Heart right ventricle (tissue), 16 donors: ENCODE measurements around the gene ZNF428. TPM values are rescaled to one million over a fixed set of nuclear protein-coding genes. Genes with fewer than 3 reads are reported as not detected.

Experiments
- ATAC-seq, 8 donors: fragments of 200-7000 bp; cut with Tn5 transposase; one replicate each; pipeline ENCODE4 v1.9.1; 2020; ENCODE audit warnings: mild to moderate bottlenecking in 8 of 8, moderate library complexity in 8 of 8, moderate number of reproducible peaks in 1 of 8
- DNase-seq, 2 donors: peaks; one replicate each; pipeline ENCODE4 v3.0.0-alpha.2; 2020
- H3K27ac ChIP-seq, 10 donors: fragments of 200-600 bp; sonication (generic) in 2 of 10; one replicate each; pipeline versions ENCODE4 v1.5.0 to v1.8.0; 2020 to 2022; ENCODE audit warnings: mild to moderate bottlenecking in 3 of 10
- H3K27me3 ChIP-seq, 7 donors: fragments of 200-600 bp; one replicate each; pipeline ENCODE4 v1.8.0; 2021 to 2022; ENCODE audit warnings: mild to moderate bottlenecking in 2 of 7
- H3K36me3 ChIP-seq, 9 donors: fragments of 200-600 bp; sonication (generic) in 1 of 9; one replicate each; pipeline versions ENCODE4 v1.5.0 to v1.8.0; 2020 to 2022; ENCODE audit warnings: mild to moderate bottlenecking in 2 of 9
- H3K4me1 ChIP-seq, 9 donors: fragments of 200-600 bp; sonication (generic) in 1 of 9; one replicate each; pipeline versions ENCODE4 v1.5.0 to v1.8.0; 2020 to 2022; ENCODE audit warnings: mild to moderate bottlenecking in 4 of 9
- H3K4me3 ChIP-seq, 10 donors: fragments of 200-600 bp; sonication (generic) in 2 of 10; one replicate each; pipeline versions ENCODE4 v1.5.0 to v1.8.0; 2020 to 2022; ENCODE audit warnings: mild to moderate bottlenecking in 7 of 10, moderate library complexity in 2 of 10
- H3K9me3 ChIP-seq, 11 donors: fragments of 200-600 bp in 10 of 11; sonication (generic) in 2 of 11; one replicate each; pipeline versions ENCODE4 v1.5.0 to v1.8.0; 2013 to 2022; ENCODE audit warnings: mild to moderate bottlenecking in 2 of 11, control low read depth in 1 of 11, moderate library complexity in 1 of 11
- WGBS, 2 donors: extraction: QIAGEN DNeasy Blood & Tissue Kit; methylation state at CpG; one replicate each; pipeline ENCODE4 v1.1.7; 2013; ENCODE audit warnings: inconsistent platforms in 1 of 2; 5-methylcytosine and 5-hydroxymethylcytosine counted together
- intact Hi-C, 10 donors: fragments of 100-400 bp; cut with DNase I; formaldehyde crosslinking; loops; one replicate each; pipeline versions ENCODE4 v1.11.1 to v1.14.2; 2022
- polyA plus RNA-seq, 2 donors: library from polyadenylated mRNA; stranded (reverse); fragments of 200-250 nt; gene quantifications; one replicate each; pipeline ENCODE4 v1.2.3, GENCODE V29; 2013
- total RNA-seq, 10 donors: library from RNA; stranded (reverse); fragmentation: NEBNext Ultra II Directional in 3 of 10; extraction: Animal tissue kit (Norgen Biotek cat#: 25700) in 3 of 10; gene quantifications; one replicate each; pipeline versions ENCODE4 v1.2.1 to v1.2.4, GENCODE V29; 2021 to 2023
- TF ChIP-seq, protein P1 (sequence below), 9 donors: fragments of 200-600 bp; sonication (generic) in 2 of 9; IDR thresholded peaks; one replicate each; pipeline versions ENCODE4 v1.5.0 to v1.8.0; 2021 to 2022; ENCODE audit warnings: antibody characterized with exemption in 9 of 9, mild to moderate bottlenecking in 5 of 9, moderate library complexity in 1 of 9
- donor health status: Arrhythmogenic right ventricular cardiomyopathy.
- donor health status: ischemic (EF 13 %, LVEDD 7.1; RV severe dilation, severe dysfunction).
- donor health status: healthy with polysubstance abuse.
- donor health status: DM: no; HTN: yes; CAD: no.
- donor health status: DM: no; HTN: no; CAD: no.
- donor health status: ischemic (EF 25% LVEDD 6.9; RV normal size, moderate dysfunction).
- donor health status: ischemic (EF 25% LVEDD 5.7; RV mildly dilated, moderate dysfunction).
- donor health status: healthy.
- donor health status: DM: yes; HTN: yes; CAD: no.
- donor health status: Ischemic cardiomyopathy.
- donor health status: ischemic (EF 35%, LVEDD 5.7; RV mildly dilated, moderate dysfunction).
- donor health status: nonischemic (EF 11% LVEDD 7.7; RV severe dilation, severe dysfunction).
- donor health status: DM: yes; HTN: yes; CAD: no.
- donor health status: PGD.
- donor health status: ischemic (EF 29% LVEDD 5.4; RV normal size, mild dysfunction).
- donor health status: nonischemic (EF 23%, LVEDD 6.1; RV moderate dilation, normal function).

Gene ZNF428
- total and polyA plus RNA-seq, 12 donors: 28.1 to 94.9 (median 33.5) TPM

DNA sequence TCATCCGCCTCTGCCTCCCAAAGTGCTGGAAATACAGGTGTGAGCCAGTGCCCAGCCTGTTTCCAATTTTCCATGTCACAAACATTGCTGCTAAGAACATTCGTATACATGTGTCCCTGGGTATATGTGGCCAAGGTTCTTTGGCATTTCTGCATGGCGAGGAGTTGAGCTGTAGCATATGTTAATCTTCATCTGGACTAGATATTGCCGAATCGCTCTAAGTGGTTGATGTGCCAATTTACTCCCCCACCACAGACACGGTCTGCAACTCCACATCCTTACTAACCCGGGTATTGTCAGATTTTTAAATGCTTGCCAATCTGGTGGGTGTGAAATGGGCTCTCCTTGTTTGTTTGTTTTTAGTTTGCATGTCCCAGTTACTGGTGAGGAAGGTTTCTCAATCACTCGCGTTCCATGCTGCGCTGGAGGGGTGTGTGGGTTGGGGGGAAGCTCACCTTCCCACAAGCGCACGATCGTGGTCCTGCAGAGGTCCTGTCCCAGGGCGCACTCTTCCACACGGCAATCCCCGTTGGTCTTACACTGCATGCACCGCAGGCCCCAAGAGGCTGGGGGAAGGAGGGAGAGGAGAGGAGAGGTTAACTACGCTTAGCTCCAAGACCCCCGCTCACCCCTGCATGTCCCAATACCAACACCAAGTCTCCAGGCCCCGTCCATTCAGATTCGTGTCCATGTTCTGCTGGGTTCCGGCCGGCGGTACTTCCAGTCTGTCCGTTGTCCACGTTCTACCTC lies 47.9 kb upstream of the ZNF428 start:
- TF ChIP-seq, protein P1, sequence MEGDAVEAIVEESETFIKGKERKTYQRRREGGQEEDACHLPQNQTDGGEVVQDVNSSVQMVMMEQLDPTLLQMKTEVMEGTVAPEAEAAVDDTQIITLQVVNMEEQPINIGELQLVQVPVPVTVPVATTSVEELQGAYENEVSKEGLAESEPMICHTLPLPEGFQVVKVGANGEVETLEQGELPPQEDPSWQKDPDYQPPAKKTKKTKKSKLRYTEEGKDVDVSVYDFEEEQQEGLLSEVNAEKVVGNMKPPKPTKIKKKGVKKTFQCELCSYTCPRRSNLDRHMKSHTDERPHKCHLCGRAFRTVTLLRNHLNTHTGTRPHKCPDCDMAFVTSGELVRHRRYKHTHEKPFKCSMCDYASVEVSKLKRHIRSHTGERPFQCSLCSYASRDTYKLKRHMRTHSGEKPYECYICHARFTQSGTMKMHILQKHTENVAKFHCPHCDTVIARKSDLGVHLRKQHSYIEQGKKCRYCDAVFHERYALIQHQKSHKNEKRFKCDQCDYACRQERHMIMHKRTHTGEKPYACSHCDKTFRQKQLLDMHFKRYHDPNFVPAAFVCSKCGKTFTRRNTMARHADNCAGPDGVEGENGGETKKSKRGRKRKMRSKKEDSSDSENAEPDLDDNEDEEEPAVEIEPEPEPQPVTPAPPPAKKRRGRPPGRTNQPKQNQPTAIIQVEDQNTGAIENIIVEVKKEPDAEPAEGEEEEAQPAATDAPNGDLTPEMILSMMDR (IDR thresholded peaks at IDR 0.05): no peak
- peaks cover 0 to 78% (median 33%) of the 10 kb centered on the region in 9 donors for H3K4me1 ChIP-seq
- peak in 1 of 2 donors; percentile 17 for DNase-seq
- ATAC-seq: no peak
- H3K36me3 ChIP-seq: peaks cover 0 to 55% (median 0%) of the 10 kb centered on the region in 9 donors
- intact Hi-C loops: loop anchor here in 1 of 10 donors (10.0 kb wide), 1 partner anchor 132 kb away; the partner anchor contains the start of gene ZNF575
- peak overlapping the region in 9 of 10 donors; percentile 10 to 78 (median 65) for H3K4me3 ChIP-seq
- no peaks in the 10 kb centered on the region for H3K9me3 ChIP-seq
- peak overlapping the region in 7 of 10 donors; percentile 38 to 99 (median 71) for H3K27ac ChIP-seq
- 47 to 62% methylated on average over 26 of the region's 26 CpGs for WGBS, 2 donors
- no peaks in the 10 kb centered on the region for H3K27me3 ChIP-seq

DNA sequence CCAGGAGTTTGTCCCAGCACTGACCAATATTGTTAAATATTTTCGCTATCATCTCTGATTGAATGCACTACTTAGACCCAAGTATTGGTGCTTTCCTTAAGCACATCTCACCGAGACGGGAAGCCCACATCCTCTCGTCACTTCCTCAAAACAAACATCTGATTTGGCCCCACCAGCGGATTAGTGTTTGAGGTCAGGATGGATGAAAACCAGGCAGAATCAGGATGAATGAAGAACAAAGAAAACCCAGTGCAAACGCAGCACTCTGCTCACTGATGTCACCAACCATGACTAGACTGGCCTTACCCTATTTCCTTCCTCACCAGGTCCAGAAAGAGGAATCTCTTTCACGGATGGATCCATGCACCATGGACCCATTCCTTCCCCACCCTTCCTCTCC lies 44.6 kb upstream of the ZNF428 start:
- H3K36me3 ChIP-seq: peaks cover 0 to 88% (median 0%) of the 10 kb centered on the region in 9 donors
- intact Hi-C loops: loop anchor here in 1 of 10 donors (10.0 kb wide), 1 partner anchor 129 kb away; the partner anchor contains the start of gene ZNF575
- peak in 1 of 2 donors; percentile 33 for DNase-seq

DNA sequence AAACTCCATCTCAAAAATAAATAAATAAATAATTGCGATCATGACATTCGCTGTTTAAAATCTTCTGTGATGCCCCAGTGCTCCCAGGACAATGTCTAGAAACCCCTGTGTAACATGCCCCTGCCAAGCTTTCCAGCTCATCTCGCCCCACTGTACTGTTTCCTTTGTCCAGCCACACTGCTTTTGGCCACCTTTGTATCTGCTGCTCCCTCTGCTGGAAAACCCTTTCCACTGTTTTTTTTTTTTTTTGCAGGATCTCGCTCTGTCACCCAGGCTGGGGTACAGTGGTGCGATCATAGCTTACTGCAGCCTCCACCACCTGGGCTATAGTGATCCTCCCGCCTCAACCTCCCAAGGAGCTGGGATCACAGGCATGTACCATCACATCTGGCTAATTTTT lies 43.1 kb upstream of the ZNF428 start:
- no peak overlapping the region for H3K4me3 ChIP-seq
- no peak overlapping the region for H3K27ac ChIP-seq
- ATAC-seq (no peak), DNase-seq (no peak)
- peaks cover 0 to 39% (median 10%) of the 10 kb centered on the region in 9 donors for H3K4me1 ChIP-seq
- TF ChIP-seq, protein P1 (IDR thresholded peaks at IDR 0.05): peak in 6 of 9 donors; percentile 26 to 42 (median 35)
- peaks cover 0 to 100% (median 0%) of the 10 kb centered on the region in 9 donors for H3K36me3 ChIP-seq
- H3K27me3 ChIP-seq: no peaks in the 10 kb centered on the region
- H3K9me3 ChIP-seq: peaks cover 0 to 12% (median 5%) of the 10 kb centered on the region in 11 donors
- WGBS, 2 donors: 88 to 91% methylated on average over 6 of the region's 6 CpGs
- intact Hi-C loops: loop anchor here in 1 of 10 donors (10.0 kb wide), 1 partner anchor 128 kb away; the partner anchor contains the start of gene ZNF575

More for the DNA sequence above, 44.6 kb upstream of the ZNF428 start:
- peak overlapping the region in 6 of 10 donors; percentile 30 to 75 (median 47) for H3K27ac ChIP-seq
- H3K4me1 ChIP-seq: peaks cover 0 to 47% (median 17%) of the 10 kb centered on the region in 9 donors
- TF ChIP-seq, protein P1 (IDR thresholded peaks at IDR 0.05): no peak
- no peak for ATAC-seq
- no peak overlapping the region for H3K4me3 ChIP-seq
- no peaks in the 10 kb centered on the region for H3K9me3 ChIP-seq
- 53 to 64% methylated on average over 7 of the region's 7 CpGs for WGBS, 2 donors
- no peaks in the 10 kb centered on the region for H3K27me3 ChIP-seq

DNA sequence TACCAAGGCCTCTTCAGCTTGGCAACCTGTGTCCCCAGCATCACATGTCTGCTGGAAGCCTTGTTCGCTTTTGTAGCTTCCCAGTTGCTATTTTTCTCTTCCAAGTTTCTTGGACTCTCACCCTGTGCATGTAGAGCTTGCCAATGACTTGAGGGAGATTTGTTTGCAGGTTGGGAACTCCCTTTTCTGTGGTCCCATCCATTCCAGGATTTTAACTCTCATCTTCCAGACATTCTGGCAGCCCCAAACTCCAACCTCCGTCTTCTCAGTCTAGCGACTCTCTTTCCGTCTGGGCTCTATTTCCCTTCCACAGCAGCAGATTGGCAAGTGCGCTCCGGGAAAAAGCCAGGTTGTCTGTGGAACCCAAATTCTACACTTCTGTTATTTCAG lies 41.5 kb upstream of the ZNF428 start:
- Histone ChIP-seq H3K4me3 (no peak overlapping the region), H3K27ac (no peak overlapping the region), H3K36me3 (peaks cover 0 to 100% (median 3%) of the 10 kb centered on the region in 9 donors), H3K27me3 (no peaks in the 10 kb centered on the region), H3K9me3 (peaks cover 0 to 12% (median 5%) of the 10 kb centered on the region in 11 donors), H3K4me1 (peaks cover 0 to 26% (median 6%) of the 10 kb centered on the region in 9 donors)
- no peak for ATAC-seq
- no peak for DNase-seq
- intact Hi-C loops: loop anchor here in 1 of 10 donors (10.0 kb wide), 1 partner anchor 126 kb away; the partner anchor contains the start of gene ZNF575
- TF ChIP-seq, protein P1 (IDR thresholded peaks at IDR 0.05): no peak
- 95 to 96% methylated on average over 6 of the region's 6 CpGs for WGBS, 2 donors
